ENCODE measurements around the gene VPS37C. TPM values are rescaled to one million over a fixed set of nuclear protein-coding genes. Genes with fewer than 3 reads are reported as not detected.

Gene VPS37C
- total and polyA plus RNA-seq, 2 experiments from 2014 or later = 13.1 to 13.4 TPM

- H3K9ac ChIP-seq = 0 out of 2 replicates have a peak overlapping the region, but pooled peaks have one; percentile 75
- H3K27ac ChIP-seq = peak overlapping the region; percentile 87; the same call in 1 of the 2 replicates
- H3K9me3 ChIP-seq (ENCODE audit: low read depth) = no peaks in the 10 kb centered on the region
- H3K4me2 ChIP-seq (ENCODE audit: unreplicated experiment) = no peak overlapping the region
- no peak overlapping the region for H3K4me3 ChIP-seq
- peaks cover 85% of the 10 kb centered on the region for H3K79me2 ChIP-seq (ENCODE audit: insufficient read depth)
- H3K36me3 ChIP-seq (ENCODE audit: low read depth) = no peaks in the 10 kb centered on the region
- H3K9me2 ChIP-seq (ENCODE audit: insufficient read depth) = no peaks in the 10 kb centered on the region
- no peak overlapping the region for H2AFZ ChIP-seq
- peaks cover 33% of the 10 kb centered on the region for H3K4me1 ChIP-seq (ENCODE audit: insufficient read depth)
- no peaks in the 10 kb centered on the region for H3K27me3 ChIP-seq (replicated peaks; ENCODE audit: insufficient read depth)
- H4K20me1 ChIP-seq (ENCODE audit: insufficient read depth) = no peaks in the 10 kb centered on the region
- peaks cover 31% of the 10 kb centered on the region for H3F3A ChIP-seq (ENCODE audit: insufficient read depth)
- DNase-seq = no peak
- 95 to 98% methylated on average over 4 of the region's 4 CpGs for WGBS, 2 experiments (ENCODE audit: low coverage in 1 of 2, low lambda C conversion rate in 2 of 2, missing lambda C conversion rate in 2 of 2)
- TF ChIP-seq EZH2phosphoT487 (IDR thresholded peaks at IDR 0.05; ENCODE audit: insufficient read depth, low read depth) = no peak
- TF ChIP-seq EZH2 (IDR thresholded peaks at IDR 0.05; ENCODE audit: insufficient read depth, poor library complexity, severe bottlenecking) = no peak
- in situ Hi-C loops (cut with MboI) = no loop called here
Measured at GRCh38 chr11:61154528-61154927, 6.7 kb downstream of the VPS37C start.

- Histone ChIP-seq H3K27me3 (replicated peaks; ENCODE audit: insufficient read depth) (no peaks in the 10 kb centered on the region), H3K9ac (peak overlapping the region; percentile 75), H3F3A (ENCODE audit: insufficient read depth) (peaks cover 28% of the 10 kb centered on the region), H4K20me1 (ENCODE audit: insufficient read depth) (no peaks in the 10 kb centered on the region), H3K27ac (peak overlapping the region; percentile 87), H3K9me3 (ENCODE audit: low read depth) (no peaks in the 10 kb centered on the region), H3K4me1 (ENCODE audit: insufficient read depth) (peaks cover 24% of the 10 kb centered on the region), H3K9me2 (ENCODE audit: insufficient read depth) (no peaks in the 10 kb centered on the region), H3K4me3 (peak overlapping the region; percentile 58), H2AFZ (peak overlapping the region; percentile 45), H3K79me2 (ENCODE audit: insufficient read depth) (peaks cover 91% of the 10 kb centered on the region), H3K36me3 (ENCODE audit: low read depth) (no peaks in the 10 kb centered on the region), H3K4me2 (ENCODE audit: unreplicated experiment) (peak overlapping the region; percentile 66)
- DNase-seq = peak; percentile 80
- in situ Hi-C loops (cut with MboI) = no loop called here
- TF ChIP-seq EZH2phosphoT487 (IDR thresholded peaks at IDR 0.05; ENCODE audit: insufficient read depth, low read depth) = no peak
- TF ChIP-seq EZH2 (IDR thresholded peaks at IDR 0.05; ENCODE audit: insufficient read depth, poor library complexity, severe bottlenecking) = no peak
- WGBS, 2 experiments (ENCODE audit: low coverage in 1 of 2, low lambda C conversion rate in 2 of 2, missing lambda C conversion rate in 2 of 2) = 27 to 40% methylated on average over 2 of the region's 2 CpGs
Measured at GRCh38 chr11:61153593-61154095, 7.6 kb downstream of the VPS37C start.

- Histone ChIP-seq H3K4me3 (peak overlapping the region; percentile 58), H3K9ac (peak overlapping the region; percentile 75), H3K27me3 (replicated peaks; ENCODE audit: insufficient read depth) (no peaks in the 10 kb centered on the region), H2AFZ (peak overlapping the region; percentile 45), H3F3A (ENCODE audit: insufficient read depth) (peaks cover 23% of the 10 kb centered on the region), H3K9me3 (ENCODE audit: low read depth) (no peaks in the 10 kb centered on the region), H3K4me1 (ENCODE audit: insufficient read depth) (peaks cover 21% of the 10 kb centered on the region), H4K20me1 (ENCODE audit: insufficient read depth) (no peaks in the 10 kb centered on the region), H3K27ac (peak overlapping the region; percentile 87), H3K36me3 (ENCODE audit: low read depth) (no peaks in the 10 kb centered on the region), H3K9me2 (ENCODE audit: insufficient read depth) (no peaks in the 10 kb centered on the region), H3K4me2 (ENCODE audit: unreplicated experiment) (peak overlapping the region; percentile 66), H3K79me2 (ENCODE audit: insufficient read depth) (peaks cover 91% of the 10 kb centered on the region)
- peak; percentile 86 for DNase-seq
- TF ChIP-seq EZH2 (IDR thresholded peaks at IDR 0.05; ENCODE audit: insufficient read depth, poor library complexity, severe bottlenecking) = no peak
- in situ Hi-C loops (cut with MboI) = no loop called here
- WGBS, 2 experiments (ENCODE audit: low coverage in 1 of 2, low lambda C conversion rate in 2 of 2, missing lambda C conversion rate in 2 of 2) = 48% methylated on average over 9 of the region's 9 CpGs
Measured at GRCh38 chr11:61152816-61153592, 8.2 kb downstream of the VPS37C start.

- TF ChIP-seq EZH2phosphoT487 (IDR thresholded peaks at IDR 0.05; ENCODE audit: insufficient read depth, low read depth) (no peak), EZH2 (IDR thresholded peaks at IDR 0.05; ENCODE audit: insufficient read depth, poor library complexity, severe bottlenecking) (no peak)
- DNase-seq = no peak
- Histone ChIP-seq H3K9ac (no peak overlapping the region), H3K27ac (no peak overlapping the region), H3K9me2 (ENCODE audit: insufficient read depth) (no peaks in the 10 kb centered on the region), H3F3A (ENCODE audit: insufficient read depth) (peaks cover 23% of the 10 kb centered on the region), H3K4me3 (no peak overlapping the region), H4K20me1 (ENCODE audit: insufficient read depth) (no peaks in the 10 kb centered on the region), H3K4me1 (ENCODE audit: insufficient read depth) (peaks cover 21% of the 10 kb centered on the region), H3K9me3 (ENCODE audit: low read depth) (no peaks in the 10 kb centered on the region), H2AFZ (no peak overlapping the region), H3K27me3 (replicated peaks; ENCODE audit: insufficient read depth) (no peaks in the 10 kb centered on the region), H3K36me3 (ENCODE audit: low read depth) (no peaks in the 10 kb centered on the region), H3K79me2 (ENCODE audit: insufficient read depth) (peaks cover 91% of the 10 kb centered on the region), H3K4me2 (ENCODE audit: unreplicated experiment) (no peak overlapping the region)
- WGBS, 2 experiments (ENCODE audit: low coverage in 1 of 2, low lambda C conversion rate in 2 of 2, missing lambda C conversion rate in 2 of 2) = 78 to 83% methylated on average over 12 of the region's 12 CpGs
- in situ Hi-C loops (cut with MboI) = no loop called here
Measured at GRCh38 chr11:61151545-61152252, 9.5 kb downstream of the VPS37C start.
